IPS DF 4.7 (cell line): ENCODE measurements around the gene POU6F2.

Source experiments
- DNase-seq: peaks from one replicate; pipeline ENCODE4 v3.0.0-alpha.2; 2013; ENCODE audit warnings: low spot score; ENCODE audit errors: extremely low read depth

The POU6F2 gene

GRCh38 chr7:39432807-39433416 is 455.2 kb downstream of the POU6F2 start:
- no peak for DNase-seq

- DNase-seq = no peak
These were observed 455.8 kb downstream of the POU6F2 start for GRCh38 chr7:39433550-39433949.

- no peak for DNase-seq
These were observed 456.3 kb downstream of the POU6F2 start for GRCh38 chr7:39434012-39434411.

GRCh38 chr7:39446546-39446945 is 468.8 kb downstream of the POU6F2 start:
- DNase-seq = no peak

- no peak for DNase-seq
These were observed 474.2 kb downstream of the POU6F2 start for GRCh38 chr7:39451901-39452300.

- DNase-seq = peak; percentile 75
These were observed 476.1 kb downstream of the POU6F2 start for GRCh38 chr7:39453743-39454355.

GRCh38 chr7:39458061-39458745 is 480.5 kb downstream of the POU6F2 start:
- no peak for DNase-seq

GRCh38 chr7:39459636-39460035 is 481.9 kb downstream of the POU6F2 start:
- DNase-seq = no peak

- DNase-seq = no peak
These were observed 482.8 kb downstream of the POU6F2 start for GRCh38 chr7:39460486-39460885.

GRCh38 chr7:39461263-39461820 is 483.6 kb downstream of the POU6F2 start:
- no peak for DNase-seq

- DNase-seq = no peak
These were observed 485.5 kb downstream of the POU6F2 start for GRCh38 chr7:39463252-39463651.

- no peak for DNase-seq
These were observed 486.8 kb downstream of the POU6F2 start for GRCh38 chr7:39464350-39465054.

GRCh38 chr7:39465055-39465929 is 487.6 kb downstream of the POU6F2 start:
- DNase-seq = peak; percentile 38

- no peak for DNase-seq
These were observed 490.6 kb downstream of the POU6F2 start for GRCh38 chr7:39468261-39468660.

GRCh38 chr7:39468808-39469374 is 491.2 kb downstream of the POU6F2 start:
- no peak for DNase-seq

- DNase-seq = no peak
These were observed 503.2 kb downstream of the POU6F2 start for GRCh38 chr7:39480901-39481300.

- DNase-seq = no peak
These were observed 511.0 kb downstream of the POU6F2 start for GRCh38 chr7:39488467-39489393.

GRCh38 chr7:39490296-39490695 is 512.6 kb downstream of the POU6F2 start:
- no peak for DNase-seq

GRCh38 chr7:39493934-39494333 is 516.2 kb downstream of the POU6F2 start:
- no peak for DNase-seq
